Progenitor cell of endocrine pancreas (in vitro differentiated cells): ENCODE measurements around the gene ADRA2C. TPM values are rescaled to one million over a fixed set of nuclear protein-coding genes. Genes with fewer than 3 reads are reported as not detected.

Source experiments
- DNase-seq: peaks from one replicate; pipeline ENCODE4 v3.0.0; 2021; ENCODE audit warnings: low spot score; ENCODE audit not compliant: unreplicated experiment
- H3K27ac Mint-ChIP-seq: 2 replicates; pipeline ENCODE4 v1.8.0; 2021; ENCODE audit warnings: mild to moderate bottlenecking, moderate library complexity, mixed read lengths
- H3K27me3 Mint-ChIP-seq: 2 replicates; pipeline ENCODE4 v1.8.0; 2021; ENCODE audit warnings: mixed read lengths
- H3K36me3 Mint-ChIP-seq: 2 replicates; pipeline ENCODE4 v1.8.0; 2022; ENCODE audit warnings: mixed read lengths; ENCODE audit not compliant: insufficient read depth
- H3K4me1 Mint-ChIP-seq: 2 replicates; pipeline ENCODE4 v1.8.0; 2021; ENCODE audit warnings: low read depth, mixed read lengths
- H3K4me3 Mint-ChIP-seq: 2 replicates; pipeline ENCODE4 v1.8.0; 2021; ENCODE audit warnings: low read depth, mild to moderate bottlenecking, moderate library complexity, mixed read lengths
- H3K9me3 Mint-ChIP-seq: 2 replicates; pipeline ENCODE4 v1.8.0; 2021; ENCODE audit warnings: low read depth, mixed read lengths
- total RNA-seq: library from RNA; stranded (reverse); gene quantifications from 2 replicates; pipeline ENCODE4 v1.2.1, GENCODE V29; 2021
- TF ChIP-seq, protein P1 (sequence below): fragments of 200-600 bp; sonication (generic); IDR thresholded peaks from one replicate; pipeline ENCODE4 v1.5.0; 2021; ENCODE audit warnings: antibody characterized with exemption, mild to moderate bottlenecking; ENCODE audit not compliant: unreplicated experiment

The ADRA2C gene
- total RNA-seq, 1 donor from 2014 or later = 3.0 TPM

DNA sequence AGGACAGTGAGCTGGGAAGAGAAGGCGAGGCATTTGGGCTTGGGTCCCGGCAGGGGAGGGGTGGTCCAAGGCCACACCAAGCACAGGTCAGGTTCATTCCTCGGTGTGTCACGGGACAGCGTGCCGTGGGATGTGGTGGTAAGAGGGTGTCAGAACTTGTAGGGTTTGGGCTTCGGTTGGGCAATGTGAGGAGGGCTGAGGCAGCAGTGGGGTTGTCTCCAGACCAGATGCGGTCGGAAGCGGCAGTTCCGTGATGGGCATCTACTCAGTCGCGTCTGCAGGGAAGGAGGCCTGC lies 22.1 kb downstream of the ADRA2C start:
- TF ChIP-seq, protein P1, sequence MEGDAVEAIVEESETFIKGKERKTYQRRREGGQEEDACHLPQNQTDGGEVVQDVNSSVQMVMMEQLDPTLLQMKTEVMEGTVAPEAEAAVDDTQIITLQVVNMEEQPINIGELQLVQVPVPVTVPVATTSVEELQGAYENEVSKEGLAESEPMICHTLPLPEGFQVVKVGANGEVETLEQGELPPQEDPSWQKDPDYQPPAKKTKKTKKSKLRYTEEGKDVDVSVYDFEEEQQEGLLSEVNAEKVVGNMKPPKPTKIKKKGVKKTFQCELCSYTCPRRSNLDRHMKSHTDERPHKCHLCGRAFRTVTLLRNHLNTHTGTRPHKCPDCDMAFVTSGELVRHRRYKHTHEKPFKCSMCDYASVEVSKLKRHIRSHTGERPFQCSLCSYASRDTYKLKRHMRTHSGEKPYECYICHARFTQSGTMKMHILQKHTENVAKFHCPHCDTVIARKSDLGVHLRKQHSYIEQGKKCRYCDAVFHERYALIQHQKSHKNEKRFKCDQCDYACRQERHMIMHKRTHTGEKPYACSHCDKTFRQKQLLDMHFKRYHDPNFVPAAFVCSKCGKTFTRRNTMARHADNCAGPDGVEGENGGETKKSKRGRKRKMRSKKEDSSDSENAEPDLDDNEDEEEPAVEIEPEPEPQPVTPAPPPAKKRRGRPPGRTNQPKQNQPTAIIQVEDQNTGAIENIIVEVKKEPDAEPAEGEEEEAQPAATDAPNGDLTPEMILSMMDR = no peak
- Mint-ChIP-seq H3K9me3 (no peaks in the 10 kb centered on the region), H3K4me1 (peaks cover 17% of the 10 kb centered on the region), H3K27ac (no peak overlapping the region), H3K27me3 (peaks cover 19% of the 10 kb centered on the region), H3K4me3 (no peak overlapping the region), H3K36me3 (no peaks in the 10 kb centered on the region)
- no peak for DNase-seq

DNA sequence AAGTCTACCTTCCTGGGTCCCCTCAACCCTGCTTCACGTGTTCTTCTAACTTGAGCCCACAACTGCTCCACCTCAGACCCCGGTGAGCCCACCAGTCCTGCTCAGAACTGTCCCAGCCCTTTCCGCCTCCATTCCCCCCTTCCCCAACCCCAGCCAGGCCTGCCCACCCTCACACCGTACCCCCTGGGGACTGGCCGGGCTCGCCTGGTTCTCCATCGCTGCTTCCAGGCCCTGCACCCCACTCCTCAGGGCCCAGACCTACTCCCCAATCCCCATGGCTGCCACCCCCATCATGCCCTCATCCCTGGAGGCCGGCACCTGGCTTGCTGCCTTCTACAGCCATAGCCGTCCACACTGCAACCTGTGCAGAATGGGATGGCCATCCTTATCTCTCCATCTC lies 23.4 kb downstream of the ADRA2C start:
- peaks cover 7% of the 10 kb centered on the region for H3K4me1 Mint-ChIP-seq
- no peaks in the 10 kb centered on the region for H3K36me3 Mint-ChIP-seq
- no peak overlapping the region for H3K27ac Mint-ChIP-seq
- DNase-seq = no peak
- no peak overlapping the region for H3K4me3 Mint-ChIP-seq
- TF ChIP-seq, protein P1 = no peak
- H3K27me3 Mint-ChIP-seq = peaks cover 19% of the 10 kb centered on the region
- no peaks in the 10 kb centered on the region for H3K9me3 Mint-ChIP-seq

GRCh38 chr4:3790006-3790561 lies 23.9 kb downstream of the ADRA2C start:
- TF ChIP-seq, protein P1 = no peak
- Mint-ChIP-seq H3K9me3 (peaks cover 5% of the 10 kb centered on the region), H3K4me3 (no peak overlapping the region), H3K36me3 (no peaks in the 10 kb centered on the region), H3K4me1 (peaks cover 2% of the 10 kb centered on the region), H3K27me3 (peaks cover 19% of the 10 kb centered on the region), H3K27ac (no peak overlapping the region)
- DNase-seq = no peak

DNA sequence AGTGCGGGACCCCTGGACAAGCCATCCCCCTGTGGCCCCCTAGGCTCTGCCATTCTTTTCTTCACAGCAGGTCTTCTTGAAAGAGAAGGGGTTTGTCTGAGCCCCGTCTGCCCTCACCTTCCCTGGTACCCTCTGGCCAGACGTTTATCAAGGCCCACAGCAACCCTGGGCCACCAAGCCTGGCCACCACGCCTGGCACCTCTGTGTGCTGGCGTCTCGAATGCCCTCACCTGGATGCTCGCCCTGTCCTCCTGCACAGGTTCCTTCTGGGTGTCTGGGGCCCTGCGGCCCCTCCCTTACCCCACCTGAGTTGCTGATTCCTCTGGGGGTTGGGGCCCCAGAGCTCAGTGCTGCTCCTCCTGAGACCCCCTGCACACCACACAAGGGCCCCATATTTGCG lies 25.1 kb downstream of the ADRA2C start:
- no peaks in the 10 kb centered on the region for H3K4me1 Mint-ChIP-seq
- TF ChIP-seq, protein P1 = no peak
- no peak overlapping the region for H3K27ac Mint-ChIP-seq
- DNase-seq = no peak
- H3K4me3 Mint-ChIP-seq = no peak overlapping the region
- H3K9me3 Mint-ChIP-seq = peaks cover 10% of the 10 kb centered on the region
- peaks cover 22% of the 10 kb centered on the region for H3K27me3 Mint-ChIP-seq
- H3K36me3 Mint-ChIP-seq = no peaks in the 10 kb centered on the region

DNA sequence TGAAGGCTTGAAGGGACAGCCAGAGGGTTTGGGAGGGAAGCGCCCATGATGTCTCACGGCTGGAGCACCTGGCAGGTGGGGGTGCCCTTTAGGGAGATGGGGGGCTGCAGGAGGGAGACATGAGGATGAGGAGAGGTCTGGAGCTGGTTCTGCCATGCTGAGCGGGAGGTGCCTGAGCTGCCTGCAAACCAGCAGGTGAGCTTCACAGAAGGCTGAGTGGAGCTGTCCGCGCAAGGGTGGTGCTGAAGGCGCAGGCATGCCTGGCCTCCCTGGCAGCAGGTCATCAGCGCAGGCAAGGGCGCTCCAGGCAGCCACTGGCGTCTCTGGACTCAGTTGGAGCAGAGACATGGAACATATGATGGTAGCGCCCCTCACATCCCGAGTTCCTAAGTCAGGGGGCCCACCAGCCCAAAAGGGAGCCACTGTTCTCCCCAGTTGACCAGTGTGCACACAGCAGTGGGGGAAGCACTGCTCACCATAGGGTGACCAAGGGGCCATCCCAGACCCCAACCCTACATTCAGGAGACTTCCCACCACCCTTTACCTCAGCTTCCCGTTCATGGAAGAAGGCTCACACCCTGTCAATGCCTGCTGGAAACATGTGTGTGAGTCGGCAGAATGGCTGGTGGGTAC lies 25.8 kb downstream of the ADRA2C start:
- no peaks in the 10 kb centered on the region for H3K36me3 Mint-ChIP-seq
- H3K4me3 Mint-ChIP-seq = no peak overlapping the region
- H3K27ac Mint-ChIP-seq = no peak overlapping the region
- peak; percentile 91 for DNase-seq
- H3K27me3 Mint-ChIP-seq = peaks cover 22% of the 10 kb centered on the region
- TF ChIP-seq, protein P1 = no peak
- no peaks in the 10 kb centered on the region for H3K4me1 Mint-ChIP-seq
- H3K9me3 Mint-ChIP-seq = peaks cover 10% of the 10 kb centered on the region
